GM21367 (cell line): ENCODE results near the gene LIPC.

ENCODE experiments used
- ATAC-seq: cut with Tn5 transposase; IDR thresholded peaks from one replicate; pipeline ENCODE4 v1.9.1; 2021; ENCODE audit not compliant: unreplicated experiment

LIPC gene

GRCh38 chr15:58453931-58454793, 22.4 kb downstream of the LIPC start:
- no peak for ATAC-seq

DNA sequence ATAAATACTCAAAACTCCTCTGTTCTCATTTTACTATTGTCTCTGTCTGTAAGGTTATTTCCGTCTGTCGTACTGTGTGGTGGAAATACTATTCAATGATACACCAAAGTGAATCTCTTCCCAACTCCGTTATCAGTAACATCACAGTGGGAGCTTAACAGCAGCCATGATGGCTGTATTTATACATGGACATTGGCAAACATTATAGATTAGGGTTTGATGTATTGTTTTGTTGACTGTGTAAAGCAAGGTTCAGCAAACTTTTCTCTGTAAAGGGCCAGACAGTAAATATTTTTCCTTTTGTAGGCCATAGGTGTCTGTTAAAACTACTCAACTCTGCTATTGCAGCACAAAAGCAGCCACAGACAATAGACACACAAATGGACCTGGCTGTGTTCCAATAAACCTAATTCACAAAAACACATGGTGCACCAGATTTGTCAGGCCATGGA, 23.2 kb downstream of the LIPC start:
- ATAC-seq, result no peak

- no peak for ATAC-seq
These were observed 25.7 kb downstream of the LIPC start for GRCh38 chr15:58457466-58457965.

- no peak for ATAC-seq
These were observed 26.3 kb downstream of the LIPC start for GRCh38 chr15:58458076-58458475.

DNA sequence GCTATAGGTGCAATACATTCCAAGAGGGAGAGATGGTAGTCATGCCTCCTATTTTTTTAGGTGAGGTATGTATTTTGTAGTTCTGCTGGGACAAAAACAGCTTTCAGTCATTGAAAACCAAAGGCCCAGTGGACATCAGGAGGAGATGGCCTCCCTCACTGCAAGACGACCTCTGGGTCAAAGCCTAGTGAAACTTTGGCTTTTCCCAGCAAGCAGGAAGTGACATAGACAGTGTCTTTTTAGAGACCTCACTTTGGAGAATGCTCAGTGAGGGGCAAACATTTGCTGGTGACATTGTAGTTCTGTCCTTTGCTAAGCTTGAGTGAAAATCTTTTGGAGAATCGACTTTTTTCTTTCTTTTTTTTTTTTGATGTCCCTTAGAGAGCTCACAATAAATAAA, 27.3 kb downstream of the LIPC start:
- ATAC-seq, result no peak

DNA sequence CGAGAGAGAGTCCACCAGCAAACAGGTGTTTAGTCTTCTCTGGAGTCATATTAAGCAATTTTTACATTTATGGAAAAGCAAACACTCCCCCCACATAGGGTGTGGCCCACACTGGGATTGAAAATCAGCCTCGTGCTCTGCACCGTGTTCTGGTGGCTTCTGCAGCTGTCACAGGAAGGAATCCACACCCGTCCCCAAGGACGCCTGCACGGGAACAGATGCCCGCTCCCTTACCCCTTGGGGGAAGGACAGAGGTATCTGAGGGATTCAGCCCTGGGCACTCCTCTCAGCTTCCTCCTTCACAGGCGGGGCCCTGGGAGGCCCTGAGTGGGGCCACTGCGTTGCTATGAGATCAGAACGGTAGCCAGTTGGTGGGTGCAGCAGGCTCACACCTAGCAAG, 27.8 kb downstream of the LIPC start:
- no peak for ATAC-seq

DNA sequence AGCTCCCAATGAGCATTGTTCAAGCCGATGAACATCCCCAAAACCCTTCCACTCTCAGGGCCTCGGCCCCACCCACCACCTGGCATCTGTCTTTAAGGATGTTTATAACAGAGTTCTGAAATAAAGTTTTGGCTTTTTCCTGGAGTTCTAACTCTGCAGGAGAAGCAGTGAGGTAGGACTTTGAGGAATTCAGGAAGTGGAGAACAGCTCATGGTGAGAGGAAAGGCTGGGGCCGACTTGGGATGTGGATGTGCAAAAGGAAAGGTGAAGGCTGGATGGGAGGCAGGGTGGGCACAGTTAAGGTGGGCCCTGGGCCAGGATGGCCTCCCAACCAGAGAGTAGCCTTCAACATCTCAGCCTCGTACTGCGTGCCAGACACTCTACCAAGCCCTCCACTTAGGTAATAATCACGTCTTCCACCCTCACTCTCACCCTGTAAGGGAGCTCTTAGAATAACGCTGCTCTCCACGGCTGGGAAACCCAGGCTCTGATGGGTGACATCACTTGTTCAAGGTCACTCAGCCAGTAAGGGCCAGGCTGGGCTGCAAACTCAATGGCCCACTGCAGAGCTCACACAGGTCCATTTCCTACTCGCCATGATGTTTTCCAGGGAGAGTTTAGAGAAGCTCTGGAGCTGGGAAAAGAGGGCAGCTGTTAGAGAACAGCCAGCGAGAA, 28.5 kb downstream of the LIPC start:
- no peak for ATAC-seq

DNA sequence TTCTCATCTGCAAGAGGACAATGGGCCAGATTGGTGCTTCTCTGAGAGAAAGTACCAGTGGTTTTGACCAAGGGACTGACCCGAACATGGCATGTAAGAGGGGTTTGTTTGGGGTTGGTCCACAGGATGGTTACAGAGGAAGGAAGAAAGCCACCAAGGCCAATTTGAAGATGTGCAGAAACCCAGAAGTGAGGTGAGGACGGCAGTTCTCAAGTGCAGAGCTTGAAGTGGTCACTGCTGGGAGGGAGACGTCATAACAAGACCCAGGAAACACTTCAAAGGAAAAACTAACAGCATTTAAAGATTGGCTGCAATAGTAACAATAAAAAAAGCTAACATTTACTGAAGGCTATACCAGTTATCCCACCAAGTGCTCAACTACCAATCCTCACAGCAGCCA, 29.1 kb downstream of the LIPC start:
- no peak for ATAC-seq

- ATAC-seq, result no peak
These were observed 30.8 kb downstream of the LIPC start for GRCh38 chr15:58462547-58462946.

DNA sequence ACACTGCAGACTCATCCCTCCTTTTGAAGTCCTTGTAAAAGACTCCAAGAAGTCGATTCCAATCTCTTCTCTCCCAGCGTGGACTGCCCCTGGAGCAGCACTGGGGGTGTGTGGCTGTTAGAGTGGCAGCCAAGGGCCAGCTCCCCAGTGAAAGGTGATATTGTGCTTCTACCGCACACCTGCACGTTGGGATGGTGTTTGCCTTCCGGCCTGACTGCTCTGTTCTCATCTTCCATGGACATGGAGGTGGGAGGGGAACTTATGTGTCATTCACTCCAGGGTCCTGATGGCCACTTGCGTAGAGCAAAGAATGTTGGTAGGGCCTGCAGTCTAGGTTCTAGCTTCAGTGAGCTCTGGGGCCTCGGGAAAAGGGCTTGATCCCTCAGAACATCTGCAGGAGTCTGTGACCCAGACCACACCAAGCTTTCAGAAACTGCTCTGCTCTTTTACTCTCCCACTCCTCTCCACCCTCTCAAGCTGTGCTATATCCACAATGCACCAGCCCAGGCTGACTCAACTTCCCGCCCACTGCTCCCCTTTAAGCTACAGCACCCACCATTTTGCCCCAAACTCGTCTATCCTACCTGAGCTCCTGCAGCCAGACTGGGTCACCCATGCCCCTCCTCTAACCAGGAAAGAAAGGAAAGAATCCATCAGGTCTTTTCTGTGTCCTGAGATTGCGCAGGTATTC, 31.3 kb downstream of the LIPC start:
- no peak for ATAC-seq

- ATAC-seq, result no peak
These were observed 32.2 kb downstream of the LIPC start for GRCh38 chr15:58463815-58464650.

GRCh38 chr15:58465070-58465469, 33.3 kb downstream of the LIPC start:
- no peak for ATAC-seq

DNA sequence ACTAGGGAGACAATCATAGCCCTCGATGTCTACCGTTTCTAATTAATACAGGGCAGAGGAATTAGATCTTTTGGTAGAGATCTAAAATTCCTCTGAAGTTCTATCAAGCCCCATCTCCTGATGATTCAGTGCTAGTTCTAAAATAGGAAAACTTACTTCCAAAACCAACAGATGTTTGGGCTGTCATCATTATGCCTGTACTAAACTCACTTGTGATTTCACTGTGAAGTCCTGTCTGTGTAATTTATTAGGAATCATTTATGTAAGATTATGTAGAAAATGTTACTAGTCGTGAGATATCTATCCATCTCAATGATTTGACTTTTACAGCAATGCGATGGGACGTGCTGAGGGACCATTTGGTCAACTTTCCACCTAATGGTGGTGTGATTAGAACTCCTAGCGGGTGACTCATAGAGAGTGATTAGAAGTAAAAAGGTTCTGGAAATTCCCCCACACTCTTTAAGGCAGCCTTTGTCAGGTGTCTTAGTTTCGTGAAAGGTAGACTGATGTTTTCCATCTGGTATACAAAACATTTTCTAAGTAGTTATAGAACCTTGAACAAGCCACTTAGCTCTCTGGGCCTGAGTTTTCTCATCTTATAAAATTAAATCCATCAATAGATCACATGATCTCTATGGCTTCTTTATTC, 34.2 kb downstream of the LIPC start:
- ATAC-seq, result no peak

DNA sequence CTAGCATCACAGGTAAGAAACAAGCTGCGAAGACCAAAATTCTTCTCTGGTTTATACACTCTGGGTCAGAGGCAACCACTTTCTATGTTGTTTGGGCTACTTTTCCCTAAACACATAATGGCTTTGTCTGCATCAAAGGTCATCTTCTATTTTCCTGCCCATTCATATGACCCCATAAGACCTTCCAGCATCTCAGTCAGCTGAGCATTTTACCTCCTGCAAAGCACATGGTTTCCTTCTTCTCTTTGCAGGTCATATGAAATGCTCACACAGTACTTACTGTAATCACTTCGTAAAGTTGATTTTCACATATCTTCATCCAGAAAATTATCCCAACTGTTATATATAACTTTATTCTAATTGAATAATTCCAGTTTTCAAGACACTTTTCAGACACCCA, 34.8 kb downstream of the LIPC start:
- no peak for ATAC-seq

- ATAC-seq, result no peak
These were observed 35.4 kb downstream of the LIPC start for GRCh38 chr15:58467121-58467721.

- no peak for ATAC-seq
These were observed 36.1 kb downstream of the LIPC start for GRCh38 chr15:58467722-58468423.

DNA sequence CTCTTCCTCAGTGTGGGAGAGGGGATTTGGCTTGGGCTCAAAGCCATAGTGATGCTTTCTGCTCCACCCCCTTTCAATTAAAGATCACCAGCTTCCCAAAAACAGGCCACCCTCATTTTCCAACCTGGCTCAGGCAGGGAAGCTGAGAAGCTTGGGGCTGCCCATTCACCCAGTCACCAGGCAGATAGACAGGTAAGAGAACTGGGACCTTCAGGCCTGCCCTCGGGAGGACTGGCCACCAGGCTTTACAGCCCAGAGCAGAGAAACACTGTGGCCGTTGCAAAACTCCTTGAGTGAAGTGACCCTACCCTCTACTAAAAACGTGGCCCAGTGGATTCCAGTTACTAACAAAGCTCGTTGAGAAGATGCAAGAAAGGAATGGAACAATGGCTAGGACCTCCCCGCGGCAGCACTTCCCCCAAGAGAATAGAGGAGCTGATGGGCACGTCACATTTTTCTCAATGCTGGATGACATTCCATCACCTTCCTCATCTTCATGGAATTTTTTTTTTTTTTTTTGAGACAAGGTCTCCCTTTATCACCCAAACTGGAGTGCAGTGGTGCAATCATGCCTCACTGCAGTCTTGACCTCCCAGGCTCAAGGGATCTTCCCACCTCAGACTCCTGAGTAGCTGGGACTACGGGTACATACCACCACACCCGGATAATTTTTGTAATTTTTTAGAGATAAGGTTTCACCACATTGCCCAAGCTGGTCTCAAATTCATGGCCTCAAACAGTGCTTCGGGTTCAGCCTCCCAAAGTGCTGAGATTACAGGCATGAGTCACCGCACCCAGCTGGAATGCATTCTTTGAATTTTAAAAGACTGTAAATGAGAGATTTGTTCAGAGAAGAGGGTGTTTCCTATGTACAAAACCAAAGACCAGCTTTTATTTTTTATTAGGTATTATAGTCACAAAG, 37.9 kb downstream of the LIPC start:
- ATAC-seq, result no peak

GRCh38 chr15:58471348-58471747, 39.6 kb downstream of the LIPC start:
- ATAC-seq, result no peak
